Measurements from ENCODE around the gene COMT.

GRCh38 chr22:19992481-19992911, 50.9 kb downstream of the COMT start:
- TF ChIP-seq CTCF (IDR thresholded peaks at IDR 0.05) (no peak), POLR2A (IDR thresholded peaks at IDR 0.05) (no peak)
